ENCODE data around the gene HAUS7. TPM values are rescaled to one million over a fixed set of nuclear protein-coding genes. Genes with fewer than 3 reads are reported as not detected.

HAUS7 gene
- total and polyA plus RNA-seq, 12 donors: 12.7 to 45.3 (median 19.2) TPM

- Histone ChIP-seq H3K4me3 (no peak overlapping the region), H3K9me3 (no peaks in the 10 kb centered on the region), H3K27ac (peak overlapping the region in 2 of 10 donors; percentile 70 to 81), H3K27me3 (peaks cover 0 to 18% (median 0%) of the 10 kb centered on the region in 7 donors), H3K4me1 (peaks cover 0 to 33% (median 7%) of the 10 kb centered on the region in 9 donors), H3K36me3 (no peaks in the 10 kb centered on the region)
- 89 to 93% methylated on average over 11 of the region's 11 CpGs for WGBS, 2 donors
- TF ChIP-seq, protein P1, sequence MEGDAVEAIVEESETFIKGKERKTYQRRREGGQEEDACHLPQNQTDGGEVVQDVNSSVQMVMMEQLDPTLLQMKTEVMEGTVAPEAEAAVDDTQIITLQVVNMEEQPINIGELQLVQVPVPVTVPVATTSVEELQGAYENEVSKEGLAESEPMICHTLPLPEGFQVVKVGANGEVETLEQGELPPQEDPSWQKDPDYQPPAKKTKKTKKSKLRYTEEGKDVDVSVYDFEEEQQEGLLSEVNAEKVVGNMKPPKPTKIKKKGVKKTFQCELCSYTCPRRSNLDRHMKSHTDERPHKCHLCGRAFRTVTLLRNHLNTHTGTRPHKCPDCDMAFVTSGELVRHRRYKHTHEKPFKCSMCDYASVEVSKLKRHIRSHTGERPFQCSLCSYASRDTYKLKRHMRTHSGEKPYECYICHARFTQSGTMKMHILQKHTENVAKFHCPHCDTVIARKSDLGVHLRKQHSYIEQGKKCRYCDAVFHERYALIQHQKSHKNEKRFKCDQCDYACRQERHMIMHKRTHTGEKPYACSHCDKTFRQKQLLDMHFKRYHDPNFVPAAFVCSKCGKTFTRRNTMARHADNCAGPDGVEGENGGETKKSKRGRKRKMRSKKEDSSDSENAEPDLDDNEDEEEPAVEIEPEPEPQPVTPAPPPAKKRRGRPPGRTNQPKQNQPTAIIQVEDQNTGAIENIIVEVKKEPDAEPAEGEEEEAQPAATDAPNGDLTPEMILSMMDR (IDR thresholded peaks at IDR 0.05): no peak
- ATAC-seq: no peak
- DNase-seq: no peak
- intact Hi-C loops (cut with DNase I): no loop called here
These were observed 22.7 kb upstream of the HAUS7 start for GRCh38 chrX:153493085-153493484.

DNA sequence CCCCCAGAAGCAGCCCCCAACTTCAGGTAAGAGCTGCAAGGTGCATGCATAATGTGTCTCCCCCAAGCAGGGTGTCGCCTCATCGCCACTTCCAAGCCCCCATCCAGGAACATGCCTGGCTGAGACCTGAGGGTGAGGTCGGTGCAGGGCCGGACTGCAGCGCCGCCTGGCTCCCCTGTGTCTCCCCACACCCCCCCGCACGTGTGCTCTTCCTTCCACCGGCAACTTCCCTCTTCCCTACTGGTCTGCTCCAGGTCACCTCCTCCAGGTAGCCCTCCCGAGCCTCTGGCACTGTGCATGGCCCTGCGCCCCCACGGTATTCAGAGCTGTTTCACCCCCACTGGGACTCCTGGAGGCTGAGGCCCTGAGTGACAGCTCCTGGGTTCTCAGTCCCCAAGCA, 22.2 kb upstream of the HAUS7 start:
- Histone ChIP-seq H3K4me3 (no peak overlapping the region), H3K36me3 (no peaks in the 10 kb centered on the region), H3K27me3 (peaks cover 0 to 18% (median 0%) of the 10 kb centered on the region in 7 donors), H3K27ac (peak overlapping the region in 1 of 10 donors; percentile 65), H3K4me1 (peaks cover 0 to 38% (median 12%) of the 10 kb centered on the region in 9 donors), H3K9me3 (no peaks in the 10 kb centered on the region)
- intact Hi-C loops (cut with DNase I): no loop called here
- 72 to 78% methylated on average over 10 to 11 of the region's 12 CpGs for WGBS, 2 donors
- DNase-seq (no peak), ATAC-seq (no peak)
- TF ChIP-seq, protein P1 (IDR thresholded peaks at IDR 0.05): no peak

DNA sequence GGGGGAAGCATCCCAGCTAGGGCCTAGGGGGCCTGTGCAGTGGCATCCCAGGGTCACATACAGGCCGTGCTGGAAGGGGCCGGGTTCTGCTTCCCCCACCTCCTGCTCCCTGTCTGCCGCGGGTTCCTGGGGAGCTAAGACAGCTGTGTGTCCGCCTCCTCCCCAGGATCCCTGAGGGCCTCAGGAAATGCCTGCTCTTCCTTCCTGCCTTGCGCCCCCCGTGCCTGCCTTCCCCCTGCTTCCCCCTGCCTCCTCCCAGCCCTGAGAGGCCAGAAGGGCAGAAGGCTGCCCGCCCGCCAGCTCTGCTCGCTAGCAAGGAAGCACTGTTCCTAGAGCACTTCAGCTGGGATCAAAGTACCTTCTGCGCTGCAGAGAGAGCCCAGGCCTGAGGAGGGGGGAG, 21.5 kb upstream of the HAUS7 start:
- no peak for ATAC-seq
- Histone ChIP-seq H3K4me1 (peaks cover 0 to 42% (median 14%) of the 10 kb centered on the region in 9 donors), H3K27ac (peak overlapping the region in 4 of 10 donors; percentile 7 to 65 (median 24)), H3K36me3 (no peaks in the 10 kb centered on the region), H3K27me3 (peaks cover 0 to 18% (median 0%) of the 10 kb centered on the region in 7 donors), H3K9me3 (no peaks in the 10 kb centered on the region), H3K4me3 (no peak overlapping the region)
- DNase-seq: no peak
- intact Hi-C loops (cut with DNase I): no loop called here
- TF ChIP-seq, protein P1 (IDR thresholded peaks at IDR 0.05): no peak
- 35 to 54% methylated on average over 6 to 11 of the region's 11 CpGs for WGBS, 2 donors

DNA sequence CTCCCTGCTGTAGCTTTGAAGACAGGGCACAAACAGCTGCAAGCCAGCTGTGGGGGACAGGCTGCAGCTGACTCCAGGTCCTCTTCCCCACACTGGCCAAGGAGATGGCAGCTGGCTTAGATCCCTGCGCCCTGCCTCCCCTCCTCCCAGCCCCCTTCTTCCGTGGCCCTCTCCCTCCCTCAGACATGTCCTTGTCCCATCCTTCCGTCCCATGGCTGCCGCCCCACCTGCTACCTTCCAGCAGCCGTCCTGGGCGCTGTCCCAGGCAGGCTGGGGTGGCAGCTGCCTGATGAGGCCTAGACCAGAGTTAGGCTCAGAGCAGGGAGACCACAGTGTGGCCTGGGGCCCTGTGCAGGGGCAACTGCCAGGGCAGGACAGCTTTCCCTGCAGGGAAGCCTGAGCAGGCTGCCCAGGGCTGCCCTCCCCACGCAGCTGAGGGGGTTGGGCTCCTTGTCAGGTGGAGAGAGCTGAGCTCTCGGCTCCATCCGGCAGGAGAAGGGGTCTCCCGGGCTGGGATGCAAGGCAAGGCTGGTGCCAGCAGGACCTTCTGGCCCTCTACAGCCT, 21.1 kb upstream of the HAUS7 start:
- ATAC-seq: no peak
- Histone ChIP-seq H3K27ac (peak overlapping the region in 5 of 10 donors; percentile 7 to 65 (median 30)), H3K4me1 (peaks cover 0 to 42% (median 14%) of the 10 kb centered on the region in 9 donors)

More for the DNA sequence above, 21.1 kb upstream of the HAUS7 start:
- DNase-seq: no peak
- intact Hi-C loops (cut with DNase I): no loop called here
- Histone ChIP-seq H3K9me3 (no peaks in the 10 kb centered on the region), H3K4me3 (no peak overlapping the region), H3K27me3 (peaks cover 0 to 15% (median 0%) of the 10 kb centered on the region in 7 donors), H3K36me3 (no peaks in the 10 kb centered on the region)
- TF ChIP-seq, protein P1 (IDR thresholded peaks at IDR 0.05): no peak
- WGBS, 2 donors: 56 to 60% methylated on average over 4 to 10 of the region's 10 CpGs

Measured in heart right ventricle (tissue), 16 donors.